SH-SY5Y (cell line): ENCODE data around the gene LONP2.

ENCODE experiments used
- GATA2 ChIP-seq: IDR thresholded peaks from 2 replicates; pipeline ENCODE4 v1.6.1; 2011; ENCODE audit warnings: mild to moderate bottlenecking, low read depth, low read length
- GATA3 ChIP-seq: IDR thresholded peaks from 2 replicates; pipeline ENCODE4 v1.6.1; 2011; ENCODE audit warnings: low read depth, mild to moderate bottlenecking, low read length, moderate library complexity

DNA sequence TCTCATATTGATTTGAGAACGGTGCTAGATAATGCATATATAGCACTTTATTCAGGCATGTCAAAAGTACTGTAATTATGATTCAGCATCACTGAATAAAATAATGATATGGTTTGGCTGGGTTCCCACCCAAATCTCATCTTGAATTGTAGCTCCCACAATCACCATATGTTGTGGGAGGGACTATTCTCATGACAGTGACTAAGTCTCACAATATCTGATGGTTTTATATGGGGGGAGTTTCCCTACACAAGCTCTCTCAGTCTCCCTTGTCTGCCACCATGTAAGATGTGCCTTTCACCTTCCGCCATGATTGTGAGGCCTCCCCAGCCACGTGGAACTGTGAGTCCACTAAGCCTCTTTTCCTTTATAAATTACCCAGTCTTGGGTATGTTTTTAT, 25.6 kb upstream of the LONP2 start:
- no peak for TF ChIP-seq GATA2
- no peak for TF ChIP-seq GATA3
